HepG2 (cell line): ENCODE data around the gene WDR91. TPM values are rescaled to one million over a fixed set of nuclear protein-coding genes. Genes with fewer than 3 reads are reported as not detected.

Experiments used
- ATAC-seq: fragments of 200-7000 bp; cut with Tn5 transposase; 3 replicates; pipeline ENCODE4 v1.9.1; 2020; ENCODE audit warnings: mild to moderate bottlenecking, moderate library complexity
- BruUV-seq: library from RNA; stranded (reverse); fragments of 400-500 nt; replicated peaks from 2 replicates; lab custom pipeline; 2021; lab: Mats Ljungman, UMichigan
- CTCF ChIA-PET: fragments of 300-600 bp; formaldehyde crosslinking; extraction: SDS; loops from one replicate; lab custom pipeline; 2021; ENCODE audit warnings: low total read pairs, inconsistent platforms, low intra/inter-chr PET ratio; lab: Yijun Ruan, JAX
- POLR2A ChIA-PET: fragments of 350-600 bp; sonication (Branson Sonifier 250); formaldehyde crosslinking; loops from one replicate; lab custom pipeline; 2020; ENCODE audit warnings: antibody characterized with exemption, inconsistent platforms; lab: Yijun Ruan, JAX
- DNase-seq: peaks from one replicate; pipeline ENCODE4 v3.0.0-alpha.2; 2015; ENCODE audit warnings: low spot score
- FAIRE-seq: peaks from 3 replicates; lab custom pipeline; 2011; peaks lifted over from hg19 to GRCh38; lab: Jason Lieb, UNC
- H2AFZ ChIP-seq: one replicate; pipeline ENCODE4 v1.6.1; 2011; ENCODE audit warnings: low read length, inconsistent platforms
- H3K27ac ChIP-seq: fragments of 300-600 bp; 3 replicates; pipeline ENCODE4 v1.8.0; 2011; ENCODE audit warnings: mixed run types, mild to moderate bottlenecking, mixed read lengths, low read length, inconsistent platforms; ENCODE audit not compliant: insufficient read depth; ENCODE audit errors: extremely low read length
- H3K27me3 ChIP-seq, 2 experiments: fragments of 200-600 bp in 1 of 2; 2 replicates in 1 of 2; 3 replicates in 1 of 2; pipeline versions ENCODE4 v1.6.0 to v1.8.0; 2011; ENCODE audit warnings: low read length in 2 of 2, mild to moderate bottlenecking in 2 of 2, moderate library complexity in 2 of 2, inconsistent platforms in 1 of 2; ENCODE audit not compliant: insufficient read depth in 2 of 2, control insufficient read depth in 1 of 2
- H3K36me3 ChIP-seq, 2 experiments: fragments of 200-600 bp in 1 of 2; replicated peaks in 1 of 2; 2 replicates in 1 of 2; 3 replicates in 1 of 2; pipeline versions ENCODE4 v1.5.1 to v1.8.0; 2011; ENCODE audit warnings: low read length in 2 of 2, inconsistent platforms in 1 of 2; ENCODE audit not compliant: insufficient read depth in 2 of 2, control insufficient read depth in 1 of 2
- H3K4me1 ChIP-seq: 2 replicates; pipeline ENCODE4 v1.5.1; 2012; ENCODE audit warnings: low read length, inconsistent platforms; ENCODE audit not compliant: insufficient read depth
- H3K4me2 ChIP-seq: 2 replicates; pipeline ENCODE4 v1.6.0; 2011; ENCODE audit warnings: low read depth, low read length, inconsistent platforms
- H3K4me3 ChIP-seq, 3 experiments: fragments of 200-600 bp in 1 of 3; sonication (generic), shearing (Covaris generic) in 1 of 3; replicated peaks in 1 of 3; 2 replicates each; pipeline ENCODE4 v1.5.1; 2011 to 2016; ENCODE audit warnings: low read length in 3 of 3, inconsistent platforms in 2 of 3, low read depth in 2 of 3, mild to moderate bottlenecking in 2 of 3, control low read depth in 1 of 3, mixed read lengths in 1 of 3; ENCODE audit not compliant: insufficient read depth in 1 of 3
- H3K79me2 ChIP-seq: one replicate; pipeline ENCODE4 v1.6.1; 2011; ENCODE audit warnings: low read length, inconsistent platforms; ENCODE audit not compliant: insufficient read depth
- H3K9ac ChIP-seq: 2 replicates; pipeline ENCODE4 v1.6.0; 2011; ENCODE audit warnings: mild to moderate bottlenecking, low read depth, low read length, inconsistent platforms; ENCODE audit not compliant: insufficient read depth
- H3K9me3 ChIP-seq: 2 replicates; pipeline ENCODE4 v1.5.1; 2012; ENCODE audit warnings: mild to moderate bottlenecking, low read length
- H4K20me1 ChIP-seq: 2 replicates; pipeline ENCODE4 v1.6.0; 2011; ENCODE audit warnings: inconsistent platforms, mild to moderate bottlenecking, low read length, moderate library complexity; ENCODE audit not compliant: insufficient read depth
- ARNT ChIP-seq: fragments of 450-650 bp; IDR thresholded peaks from 2 replicates; pipeline ENCODE4 v1.6.1; 2017
- IKZF1 ChIP-seq: fragments of 450-650 bp; IDR thresholded peaks from 2 replicates; pipeline ENCODE4 v1.7.1; 2016
- ISX ChIP-seq: sonication (generic); formaldehyde crosslinking; conservative IDR thresholded peaks from 2 replicates; pipeline ENCODE4 v1.5.0; 2020; ENCODE audit warnings: missing genetic modification reagents
- KLF16 ChIP-seq, 2 experiments: sonication (generic) in 1 of 2; formaldehyde crosslinking in 1 of 2; IDR thresholded peaks; 2 replicates each; pipeline versions ENCODE4 v1.6.1 to v1.8.0; 2016 to 2023; ENCODE audit warnings: missing genetic modification reagents in 2 of 2, missing compliant biosample characterization in 1 of 2
- LRRFIP1 ChIP-seq: sonication (generic); formaldehyde crosslinking; conservative IDR thresholded peaks from 2 replicates; pipeline ENCODE4 v1.4.0; 2020; ENCODE audit warnings: missing genetic modification reagents
- MEF2D ChIP-seq: sonication (generic); formaldehyde crosslinking; IDR thresholded peaks from 2 replicates; pipeline ENCODE4 v1.5.1; 2020; ENCODE audit warnings: mild to moderate bottlenecking, missing genetic modification reagents
- NKX3-1 ChIP-seq: sonication (generic); formaldehyde crosslinking; IDR thresholded peaks from 2 replicates; pipeline ENCODE4 v1.5.0; 2020; ENCODE audit warnings: missing genetic modification reagents
- SKI ChIP-seq: fragments of 450-650 bp; IDR thresholded peaks from one replicate; pipeline ENCODE4 v1.6.1; 2018; ENCODE audit warnings: mild to moderate bottlenecking; ENCODE audit not compliant: partially characterized antibody
- TAF15 ChIP-seq: fragments of 200-400 bp; formaldehyde crosslinking; IDR thresholded peaks from one replicate; pipeline ENCODE4 v1.6.1; 2018; ENCODE audit warnings: mild to moderate bottlenecking, low read depth, low read length; ENCODE audit not compliant: poor library complexity, severe bottlenecking
- TP53 ChIP-seq: sonication (generic); formaldehyde crosslinking; conservative IDR thresholded peaks from 2 replicates; pipeline ENCODE4 v1.4.0; 2020; ENCODE audit warnings: missing genetic modification reagents
- ZNF639 ChIP-seq: conservative IDR thresholded peaks from 2 replicates; pipeline ENCODE4 v1.6.1; 2018; ENCODE audit warnings: missing genetic modification reagents
- ZNF652 ChIP-seq: IDR thresholded peaks from 2 replicates; pipeline ENCODE4 v1.6.1; 2016; ENCODE audit warnings: low read depth, borderline replicate concordance
- ZNF746 ChIP-seq: sonication (generic); formaldehyde crosslinking; IDR thresholded peaks from 2 replicates; pipeline ENCODE4 v1.8.0; 2022; ENCODE audit warnings: mild to moderate bottlenecking, missing genetic modification reagents
- ZNF841 ChIP-seq: sonication (generic); formaldehyde crosslinking; IDR thresholded peaks from 2 replicates; pipeline ENCODE4 v1.8.1; 2023; ENCODE audit warnings: missing genetic modification reagents, borderline replicate concordance
- WGBS: methylation state at CpG from one replicate; pipeline ENCODE4 v1.1.6; 2017; ENCODE audit warnings: low lambda C conversion rate; 5-methylcytosine and 5-hydroxymethylcytosine counted together
- in situ Hi-C: cut with HindIII; loops from 2 replicates; pipeline ENCODE4 v1.10.0; 2017; ENCODE audit warnings: low pct_unique_long_range_greater_than_20kb; ENCODE audit not compliant: extremely low pct_ligation_motif_present
- intact Hi-C: fragments of 100-400 bp; cut with micrococcal nuclease; formaldehyde crosslinking; loops from one replicate; pipeline ENCODE4 v1.10.0; 2022; ENCODE audit not compliant: unreplicated experiment
- polyA plus RNA-seq, 8 experiments: library from polyadenylated mRNA; depleted of rRNA in 3 of 8; stranded (reverse) in 7 of 8; unstranded in 1 of 8; fragments of >200 nt; fragmentation: Illumina TruSeq in 4 of 8; extraction: Trizol in 4 of 8; gene quantifications; 2 replicates each; pipeline versions ENCODE4 v1.2.1 to v1.2.3, GENCODE V29; 2011 to 2016; ENCODE audit warnings: low read depth in 4 of 8, missing spikeins in 1 of 8, mixed read lengths in 1 of 8; ENCODE audit not compliant: insufficient read depth in 1 of 8
- total RNA-seq, 5 experiments: library from RNA; depleted of rRNA; stranded (reverse); fragments of >200 nt; fragmentation: Illumina TruSeq; extraction: Trizol; gene quantifications; 2 replicates each; pipeline ENCODE4 v1.2.3, GENCODE V29; 2016; ENCODE audit warnings: low read depth in 1 of 5
- TF ChIP-seq, protein P1 (sequence below): sonication (generic); formaldehyde crosslinking; conservative IDR thresholded peaks from 2 replicates; pipeline ENCODE4 v1.8.0; 2022; ENCODE audit warnings: missing genetic modification reagents
- TF ChIP-seq, protein P2 (sequence below): sonication (generic); formaldehyde crosslinking; IDR thresholded peaks from 2 replicates; pipeline ENCODE4 v1.9.0; 2022; ENCODE audit warnings: low read depth, missing genetic modification reagents

The WDR91 gene
- total and polyA plus RNA-seq, 2 of the 13 experiments (the other 11 are each of a cell fraction or from before 2014, with no cell fraction given), result 11.6 to 12.1 TPM

DNA sequence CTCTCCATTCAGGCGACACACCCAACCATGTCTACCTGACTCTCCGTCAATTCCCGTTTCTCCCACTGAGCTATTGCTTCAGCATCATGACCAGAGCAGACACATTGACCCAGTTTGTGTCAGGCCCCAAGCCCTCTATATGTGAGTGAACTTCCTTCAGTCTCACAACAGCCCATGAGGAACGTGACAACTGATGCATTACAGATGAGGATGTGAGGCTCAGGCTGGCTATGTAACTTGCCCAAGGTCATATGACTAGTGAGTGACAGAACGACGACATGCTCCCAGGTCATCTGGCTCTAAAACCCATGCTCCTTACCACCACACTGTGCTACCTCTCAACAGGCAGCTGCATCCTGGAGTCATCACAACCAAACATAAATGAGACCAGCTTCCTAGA is 59.8 kb downstream of the WDR91 start:
- no peak for DNase-seq
- H3K9me3 ChIP-seq, result peaks cover 16% of the 10 kb centered on the region
- ATAC-seq, result no peak
- no peak overlapping the region for H2AFZ ChIP-seq
- H3K27me3 ChIP-seq, result no peaks in the 10 kb centered on the region; a peak in 1 of 5 replicates
- TF ChIP-seq ARNT (no peak), ZNF639 (CRISPR knock-in tag) (no peak), ISX (no peak), TAF15 (no peak), LRRFIP1 (CRISPR knock-in tag) (no peak), TP53 (CRISPR knock-in tag) (no peak), IKZF1 (no peak), ZNF652 (no peak), ZNF841 (CRISPR knock-in tag) (no peak), ZNF746 (CRISPR knock-in tag) (no peak), NKX3-1 (CRISPR knock-in tag) (no peak), KLF16 (CRISPR knock-in tag; IDR thresholded peaks at IDR 0.05) (no peak), SKI (no peak), MEF2D (CRISPR knock-in tag) (no peak)
- TF ChIP-seq, protein P1, sequence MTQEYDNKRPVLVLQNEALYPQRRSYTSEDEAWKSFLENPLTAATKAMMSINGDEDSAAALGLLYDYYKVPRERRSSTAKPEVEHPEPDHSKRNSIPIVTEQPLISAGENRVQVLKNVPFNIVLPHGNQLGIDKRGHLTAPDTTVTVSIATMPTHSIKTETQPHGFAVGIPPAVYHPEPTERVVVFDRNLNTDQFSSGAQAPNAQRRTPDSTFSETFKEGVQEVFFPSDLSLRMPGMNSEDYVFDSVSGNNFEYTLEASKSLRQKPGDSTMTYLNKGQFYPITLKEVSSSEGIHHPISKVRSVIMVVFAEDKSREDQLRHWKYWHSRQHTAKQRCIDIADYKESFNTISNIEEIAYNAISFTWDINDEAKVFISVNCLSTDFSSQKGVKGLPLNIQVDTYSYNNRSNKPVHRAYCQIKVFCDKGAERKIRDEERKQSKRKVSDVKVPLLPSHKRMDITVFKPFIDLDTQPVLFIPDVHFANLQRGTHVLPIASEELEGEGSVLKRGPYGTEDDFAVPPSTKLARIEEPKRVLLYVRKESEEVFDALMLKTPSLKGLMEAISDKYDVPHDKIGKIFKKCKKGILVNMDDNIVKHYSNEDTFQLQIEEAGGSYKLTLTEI (CRISPR knock-in tag), result no peak
- TF ChIP-seq, protein P2, sequence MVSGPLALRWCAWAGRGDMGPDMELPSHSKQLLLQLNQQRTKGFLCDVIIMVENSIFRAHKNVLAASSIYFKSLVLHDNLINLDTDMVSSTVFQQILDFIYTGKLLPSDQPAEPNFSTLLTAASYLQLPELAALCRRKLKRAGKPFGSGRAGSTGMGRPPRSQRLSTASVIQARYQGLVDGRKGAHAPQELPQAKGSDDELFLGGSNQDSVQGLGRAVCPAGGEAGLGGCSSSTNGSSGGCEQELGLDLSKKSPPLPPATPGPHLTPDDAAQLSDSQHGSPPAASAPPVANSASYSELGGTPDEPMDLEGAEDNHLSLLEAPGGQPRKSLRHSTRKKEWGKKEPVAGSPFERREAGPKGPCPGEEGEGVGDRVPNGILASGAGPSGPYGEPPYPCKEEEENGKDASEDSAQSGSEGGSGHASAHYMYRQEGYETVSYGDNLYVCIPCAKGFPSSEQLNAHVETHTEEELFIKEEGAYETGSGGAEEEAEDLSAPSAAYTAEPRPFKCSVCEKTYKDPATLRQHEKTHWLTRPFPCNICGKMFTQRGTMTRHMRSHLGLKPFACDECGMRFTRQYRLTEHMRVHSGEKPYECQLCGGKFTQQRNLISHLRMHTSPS (CRISPR knock-in tag), result no peak
- FAIRE-seq, result no peak
- peak overlapping the region; percentile 88; the same call in 1 of the 2 replicates for H3K4me2 ChIP-seq
- ChIA-PET POLR2A (interaction anchor here (1.4 kb wide), 1 partner anchor 159 kb away, joined by 4 read pairs; no protein-coding TSS in a partner anchor), CTCF (no interaction called here)
- no peaks in the 10 kb centered on the region; the same call in 1 of the 2 replicates for H4K20me1 ChIP-seq
- H3K4me3 ChIP-seq, result 0 out of 6 replicates have a peak overlapping the region, but pooled peaks of 1 of the 3 experiments have one; percentile 7
- peaks cover 63% of the 10 kb centered on the region for H3K4me1 ChIP-seq
- peaks cover 2 to 9% of the 10 kb centered on the region in 2 experiments; a peak in 1 of 5 replicates for H3K36me3 ChIP-seq
- BruUV-seq, result no TSS peak
- WGBS, result 81% methylated on average over 4 of the region's 6 CpGs
- intact Hi-C loops, result no loop called here
- no peak overlapping the region for H3K27ac ChIP-seq
- no peak overlapping the region for H3K9ac ChIP-seq
- in situ Hi-C loops, result no loop called here
- peaks cover 78% of the 10 kb centered on the region for H3K79me2 ChIP-seq
